H1 (cell line): Measurements from ENCODE around the gene ADAM22. TPM values are rescaled to one million over a fixed set of nuclear protein-coding genes. Genes with fewer than 3 reads are reported as not detected.

ENCODE experiments used
- BACH1 ChIP-seq: IDR thresholded peaks from 2 replicates; pipeline ENCODE4 v1.6.1; 2012; ENCODE audit warnings: low read length, improper control_type of control experiment
- CHD2 ChIP-seq: IDR thresholded peaks from 2 replicates; pipeline ENCODE4 v1.6.1; 2012; ENCODE audit warnings: low read length, improper control_type of control experiment
- EZH2 ChIP-seq: fragments of 200-600 bp; sonication (generic); IDR thresholded peaks from 2 replicates; pipeline ENCODE4 v1.7.1; 2012; ENCODE audit warnings: low read depth, mild to moderate bottlenecking, moderate library complexity, low read length, inconsistent platforms; ENCODE audit not compliant: severe bottlenecking
- FOSL1 ChIP-seq: IDR thresholded peaks from 2 replicates; pipeline ENCODE4 v1.6.1; 2011; ENCODE audit warnings: mild to moderate bottlenecking, low read depth, low read length, moderate library complexity; ENCODE audit not compliant: insufficient read depth
- GTF2F1 ChIP-seq: IDR thresholded peaks from 2 replicates; pipeline ENCODE4 v1.6.1; 2012; ENCODE audit warnings: low read depth, low read length, improper control_type of control experiment, borderline replicate concordance
- SIN3A ChIP-seq, 2 experiments: IDR thresholded peaks in 1 of 2; conservative IDR thresholded peaks in 1 of 2; 2 replicates each; pipeline ENCODE4 v1.6.1; 2011 to 2012; ENCODE audit warnings: low read length in 2 of 2, improper control_type of control experiment in 1 of 2, low read depth in 1 of 2, mild to moderate bottlenecking in 1 of 2
- SP2 ChIP-seq: IDR thresholded peaks from 2 replicates; pipeline ENCODE4 v1.6.1; 2012; ENCODE audit warnings: mild to moderate bottlenecking, low read length, inconsistent platforms
- polyA plus RNA-seq, 7 experiments: library from polyadenylated mRNA; depleted of rRNA in 3 of 7; stranded (reverse) in 5 of 7; unstranded in 2 of 7; fragments of >200 nt in 5 of 7; fragments of 200-250 nt in 2 of 7; gene quantifications; 1 replicate in 5 of 7; 2 replicates in 1 of 7; 4 replicates in 1 of 7; pipeline versions ENCODE4 v1.2.1 to v1.2.3, GENCODE V29; 2011 to 2013; ENCODE audit warnings: missing spikeins in 2 of 7, mixed read lengths in 2 of 7
- total RNA-seq: library from RNA; stranded (reverse); fragmentation: NEBNext Ultra II Directional; extraction: Animal tissue kit (Norgen Biotek cat#: 25700); gene quantifications from 2 replicates; pipeline ENCODE4 v1.2.1, GENCODE V29; 2021

ADAM22 gene
- total and polyA plus RNA-seq, 2 of the 8 experiments (the other 6 are each of a cell fraction or from before 2014, with no cell fraction given), result 4.6 to 21.4 TPM

GRCh38 chr7:88073626-88074025, 139.6 kb downstream of the ADAM22 start (continued):
- TF ChIP-seq SIN3A (conservative IDR thresholded peaks at IDR 0.05 in 1 of 2, IDR thresholded peaks at IDR 0.05 in 1 of 2; ENCODE audit: low read depth in 1 of 2, low read length in 2 of 2), result no peak
- TF ChIP-seq EZH2, result no peak
- TF ChIP-seq GTF2F1, result no peak
- TF ChIP-seq CHD2, result no peak
- no peak for TF ChIP-seq FOSL1
- no peak for TF ChIP-seq BACH1
- no peak for TF ChIP-seq SP2
